IMR-90 (cell line): ENCODE measurements around the gene FBXO22. TPM values are rescaled to one million over a fixed set of nuclear protein-coding genes. Genes with fewer than 3 reads are reported as not detected.

ENCODE experiments used
- ATAC-seq: fragments of 200-7000 bp; cut with Tn5 transposase; 2 replicates; pipeline ENCODE4 v1.9.1; 2020; ENCODE audit warnings: low read depth, mild to moderate bottlenecking, moderate library complexity
- BruUV-seq: library from RNA; stranded (reverse); fragments of 400-500 nt; replicated peaks from 2 replicates; lab custom pipeline; 2021; lab: Mats Ljungman, UMichigan
- CTCF ChIA-PET: fragments of 300-600 bp; formaldehyde crosslinking; extraction: SDS; loops from one replicate; lab custom pipeline; 2021; ENCODE audit warnings: antibody characterized with exemption; lab: Yijun Ruan, JAX
- POLR2A ChIA-PET: fragments of 300-600 bp; sonication (Branson Sonifier 250); formaldehyde crosslinking; loops from one replicate; lab custom pipeline; 2022; ENCODE audit warnings: antibody characterized with exemption; ENCODE audit not compliant: unreplicated experiment; lab: Charles Lee
- DNase-seq: peaks from one replicate; pipeline ENCODE4 v3.0.0; 2013
- H2AFZ ChIP-seq: replicated peaks from 2 replicates; pipeline ENCODE3; 2013; ENCODE audit warnings: low read length, mild to moderate bottlenecking; ENCODE audit not compliant: poor library complexity
- H2AK5ac ChIP-seq: 2 replicates; pipeline ENCODE4 v1.6.1; 2013; ENCODE audit warnings: low read depth, low read length, inconsistent platforms
- H2AK9ac ChIP-seq: replicated peaks from 2 replicates; pipeline ENCODE3; 2013; ENCODE audit warnings: mild to moderate bottlenecking, low read depth, low read length, moderate library complexity; ENCODE audit not compliant: poor library complexity
- H2BK120ac ChIP-seq: 2 replicates; pipeline ENCODE4 v1.6.1; 2013; ENCODE audit warnings: low read depth, low read length, inconsistent platforms
- H2BK15ac ChIP-seq: 3 replicates; pipeline ENCODE4 v1.6.1; 2013; ENCODE audit warnings: low read depth, low read length, inconsistent platforms
- H2BK20ac ChIP-seq: 2 replicates; pipeline ENCODE4 v1.6.1; 2013; ENCODE audit warnings: low read depth, mild to moderate bottlenecking, inconsistent platforms, low read length, moderate library complexity
- H2BK5ac ChIP-seq: 2 replicates; pipeline ENCODE4 v1.6.1; 2013; ENCODE audit warnings: mild to moderate bottlenecking, low read depth, low read length, inconsistent platforms; ENCODE audit not compliant: poor library complexity, severe bottlenecking
- H3K14ac ChIP-seq: replicated peaks from 2 replicates; pipeline ENCODE4 v1.6.1; 2013; ENCODE audit warnings: low read depth, low read length, inconsistent platforms
- H3K18ac ChIP-seq: 2 replicates; pipeline ENCODE4 v1.6.1; 2013; ENCODE audit warnings: low read depth, low read length, control low read depth
- H3K23ac ChIP-seq: 2 replicates; pipeline ENCODE4 v1.6.1; 2013; ENCODE audit warnings: low read depth, low read length, inconsistent platforms
- H3K27ac ChIP-seq: 2 replicates; pipeline ENCODE4 v1.5.1; 2013; ENCODE audit warnings: mild to moderate bottlenecking, control low read depth, low read length; ENCODE audit not compliant: insufficient read depth
- H3K27me3 ChIP-seq: 2 replicates; pipeline ENCODE4 v1.6.1; 2013; ENCODE audit warnings: low read length; ENCODE audit not compliant: control insufficient read depth, insufficient read depth
- H3K36me3 ChIP-seq: 2 replicates; pipeline ENCODE4 v1.6.1; 2013; ENCODE audit warnings: low read length, mixed read lengths; ENCODE audit not compliant: control insufficient read depth, insufficient read depth
- H3K4ac ChIP-seq: 2 replicates; pipeline ENCODE4 v1.6.1; 2013; ENCODE audit warnings: low read depth, low read length, inconsistent platforms
- H3K4me1 ChIP-seq: 2 replicates; pipeline ENCODE4 v1.6.1; 2013; ENCODE audit warnings: low read length, mixed read lengths; ENCODE audit not compliant: control insufficient read depth, insufficient read depth
- H3K4me2 ChIP-seq: 2 replicates; pipeline ENCODE4 v1.6.1; 2013; ENCODE audit warnings: low read depth, mild to moderate bottlenecking, control low read depth, low read length, moderate library complexity
- H3K4me3 ChIP-seq: 2 replicates; pipeline ENCODE4 v1.5.1; 2013; ENCODE audit warnings: low read depth, mild to moderate bottlenecking, control low read depth, low read length, moderate library complexity; ENCODE audit not compliant: insufficient read depth
- H3K56ac ChIP-seq: 2 replicates; pipeline ENCODE4 v1.6.1; 2013; ENCODE audit warnings: low read length, inconsistent platforms; ENCODE audit not compliant: insufficient read depth; ENCODE audit errors: extremely low read depth
- H3K79me1 ChIP-seq, 2 experiments: 2 replicates each; pipeline ENCODE4 v1.6.1; 2013; ENCODE audit warnings: low read length in 2 of 2, inconsistent platforms in 1 of 2, low read depth in 1 of 2
- H3K9ac ChIP-seq: 2 replicates; pipeline ENCODE4 v1.6.1; 2013; ENCODE audit warnings: low read depth, low read length, control low read depth
- H3K9me1 ChIP-seq: 2 replicates; pipeline ENCODE4 v1.6.1; 2013; ENCODE audit warnings: low read length, inconsistent platforms; ENCODE audit not compliant: insufficient read depth
- H3K9me3 ChIP-seq: 2 replicates; pipeline ENCODE4 v1.6.1; 2013; ENCODE audit warnings: low read length; ENCODE audit not compliant: control insufficient read depth, insufficient read depth
- H4K20me1 ChIP-seq: 2 replicates; pipeline ENCODE4 v1.6.1; 2013; ENCODE audit warnings: low read length, inconsistent platforms; ENCODE audit not compliant: insufficient read depth
- H4K5ac ChIP-seq: 2 replicates; pipeline ENCODE4 v1.6.1; 2013; ENCODE audit warnings: mild to moderate bottlenecking, low read depth, low read length, control low read depth
- H4K8ac ChIP-seq, 2 experiments: 2 replicates each; pipeline ENCODE4 v1.6.1; 2013; ENCODE audit warnings: low read depth in 2 of 2, low read length in 2 of 2, control low read depth in 1 of 2, inconsistent platforms in 1 of 2
- H4K91ac ChIP-seq: 2 replicates; pipeline ENCODE4 v1.6.1; 2013; ENCODE audit warnings: low read depth, low read length, inconsistent platforms; ENCODE audit not compliant: insufficient read depth
- BHLHE40 ChIP-seq: fragments of 150-350 bp; IDR thresholded peaks from 2 replicates; pipeline ENCODE4 v1.6.1; 2016; ENCODE audit warnings: mild to moderate bottlenecking, low read depth, low read length
- FOS ChIP-seq: fragments of 150-350 bp; IDR thresholded peaks from 2 replicates; pipeline ENCODE4 v1.6.1; 2016; ENCODE audit warnings: low read depth, low read length
- MAZ ChIP-seq: IDR thresholded peaks from 2 replicates; pipeline ENCODE4 v1.6.1; 2012; ENCODE audit warnings: low read depth, mild to moderate bottlenecking, low read length, improper control_type of control experiment, moderate library complexity, borderline replicate concordance
- NFE2L2 ChIP-seq: fragments of 150-350 bp; IDR thresholded peaks from 2 replicates; pipeline ENCODE4 v1.6.1; 2016; ENCODE audit warnings: low read depth, mild to moderate bottlenecking, low read length
- POLR2A ChIP-seq: IDR thresholded peaks from 2 replicates; pipeline ENCODE4 v1.6.1; 2012; ENCODE audit warnings: mild to moderate bottlenecking, low read depth, low read length
- RAD21 ChIP-seq: IDR thresholded peaks from 2 replicates; pipeline ENCODE4 v1.6.1; 2012; ENCODE audit warnings: low read length, improper control_type of control experiment
- RCOR1 ChIP-seq: IDR thresholded peaks from 2 replicates; pipeline ENCODE4 v1.6.1; 2012; ENCODE audit warnings: mild to moderate bottlenecking, low read length, improper control_type of control experiment; ENCODE audit not compliant: insufficient replicate concordance
- SMC3 ChIP-seq: fragments of 150-350 bp; IDR thresholded peaks from 2 replicates; pipeline ENCODE4 v1.6.1; 2016; ENCODE audit warnings: low read depth, mild to moderate bottlenecking, antibody characterized with exemption, low read length, moderate library complexity
- USF2 ChIP-seq: fragments of 150-350 bp; IDR thresholded peaks from 2 replicates; pipeline ENCODE4 v1.6.1; 2017; ENCODE audit warnings: mild to moderate bottlenecking, antibody characterized with exemption, low read length, low read depth
- WGBS, 2 experiments: methylation state at CpG; one replicate each; pipeline versions ENCODE4 v1.1.5 to v1.1.7; 2013; ENCODE audit warnings: missing lambda C conversion rate in 2 of 2; ENCODE audit not compliant: insufficient read length in 1 of 2; ENCODE audit errors: extremely low coverage in 2 of 2; 5-methylcytosine and 5-hydroxymethylcytosine counted together
- dilution Hi-C: fragments of 300-500 bp; cut with HindIII; formaldehyde crosslinking; loops from one replicate; pipeline ENCODE4 v1.14.3; 2018; ENCODE audit warnings: low sequenced_read_pairs; ENCODE audit not compliant: unreplicated experiment
- in situ Hi-C: fragments of 300-500 bp; cut with MboI; formaldehyde crosslinking; loops from 3 replicates; pipeline ENCODE4 v1.14.3; 2019; ENCODE audit warnings: low sequenced_read_pairs, inconsistent platforms, mixed read lengths
- intact Hi-C: fragments of 100-400 bp; cut with micrococcal nuclease; formaldehyde crosslinking; loops from 2 replicates; pipeline ENCODE4 v1.10.0; 2022
- polyA plus RNA-seq, 3 experiments: library from polyadenylated mRNA; depleted of rRNA; stranded (reverse); fragments of >200 nt; gene quantifications; 2 replicates each; pipeline ENCODE4 v1.2.3, GENCODE V29; 2012; ENCODE audit warnings: low replicate concordance in 1 of 3
- total RNA-seq: library from RNA; depleted of rRNA; stranded (reverse); fragments of >200 nt; gene quantifications from 2 replicates; pipeline ENCODE4 v1.2.3, GENCODE V29; 2012
- TF ChIP-seq, protein P1 (sequence below): fragments of 150-350 bp; IDR thresholded peaks from 2 replicates; pipeline ENCODE4 v1.6.1; 2016; ENCODE audit warnings: low read depth, mild to moderate bottlenecking, low read length, moderate library complexity, borderline replicate concordance
- TF ChIP-seq, protein P2 (sequence below): conservative IDR thresholded peaks from 2 replicates; pipeline ENCODE4 v1.5.1; 2012; ENCODE audit warnings: mild to moderate bottlenecking, low read depth, low read length, improper control_type of control experiment

The FBXO22 gene
- total and polyA plus RNA-seq, 2 of the 4 experiments (the other 2 are of a cell fraction), result 22.4 to 45.2 TPM

- CTCF ChIA-PET, result interaction anchor here (0.6 to 1.2 kb wide), 11 partner anchors 9 to 257 kb away, joined by 3 to 5 read pairs (median 3); partner anchors contain the start of gene NRG4
- in situ Hi-C loops, result no loop called here
Measured at GRCh38 chr15:75928680-75929608, 25.3 kb downstream of the FBXO22 start.

More at GRCh38 chr15:75928680-75929608, 25.3 kb downstream of the FBXO22 start:
- no peak overlapping the region for H4K91ac ChIP-seq
- no CpG with 5 or more reads among the region's 9 CpGs for WGBS, 2 experiments
- peaks cover 11% of the 10 kb centered on the region for H3K36me3 ChIP-seq
- no peak overlapping the region for H3K4me2 ChIP-seq
- DNase-seq (peak; percentile 35), ATAC-seq (no peak)
- POLR2A ChIA-PET, result no interaction called here
- intact Hi-C loops (no loop called here), dilution Hi-C loops (no loop called here)
- H3K4me1 ChIP-seq, result no peaks in the 10 kb centered on the region
- no peak overlapping the region for H2BK15ac ChIP-seq
- H3K27ac ChIP-seq, result no peak overlapping the region
- H4K8ac ChIP-seq, result no peak overlapping the region
- H2BK5ac ChIP-seq, result no peak overlapping the region
- no peak overlapping the region for H2BK20ac ChIP-seq
- no peak overlapping the region for H3K18ac ChIP-seq
- H3K4ac ChIP-seq, result no peak overlapping the region
- H3K4me3 ChIP-seq, result no peak overlapping the region
- H3K56ac ChIP-seq, result no peak overlapping the region
- no TSS peak for BruUV-seq
- H2AFZ ChIP-seq, result no peak overlapping the region
- peaks cover 17% of the 10 kb centered on the region for H4K20me1 ChIP-seq
- no peak overlapping the region for H3K9ac ChIP-seq
- H3K23ac ChIP-seq, result no peak overlapping the region
- H2BK120ac ChIP-seq, result no peak overlapping the region
- no peak overlapping the region for H4K5ac ChIP-seq
- no peak overlapping the region for H3K14ac ChIP-seq
- H3K79me1 ChIP-seq, result peaks cover 25 to 60% of the 10 kb centered on the region in 2 experiments; a peak in 3 of 4 replicates
- H3K9me1 ChIP-seq, result peaks cover 8% of the 10 kb centered on the region
- no peak overlapping the region for H2AK5ac ChIP-seq
- H3K27me3 ChIP-seq, result no peaks in the 10 kb centered on the region
- no peaks in the 10 kb centered on the region for H3K9me3 ChIP-seq
- TF ChIP-seq NFE2L2 (no peak), POLR2A (no peak), RCOR1 (no peak), SMC3 (0 out of 2 replicates have a peak, but pooled peaks have one; percentile 11), USF2 (no peak), BHLHE40 (no peak), RAD21 (peak; percentile 45), FOS (no peak), MAZ (no peak)
- TF ChIP-seq, protein P1, sequence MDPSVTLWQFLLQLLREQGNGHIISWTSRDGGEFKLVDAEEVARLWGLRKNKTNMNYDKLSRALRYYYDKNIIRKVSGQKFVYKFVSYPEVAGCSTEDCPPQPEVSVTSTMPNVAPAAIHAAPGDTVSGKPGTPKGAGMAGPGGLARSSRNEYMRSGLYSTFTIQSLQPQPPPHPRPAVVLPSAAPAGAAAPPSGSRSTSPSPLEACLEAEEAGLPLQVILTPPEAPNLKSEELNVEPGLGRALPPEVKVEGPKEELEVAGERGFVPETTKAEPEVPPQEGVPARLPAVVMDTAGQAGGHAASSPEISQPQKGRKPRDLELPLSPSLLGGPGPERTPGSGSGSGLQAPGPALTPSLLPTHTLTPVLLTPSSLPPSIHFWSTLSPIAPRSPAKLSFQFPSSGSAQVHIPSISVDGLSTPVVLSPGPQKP, result no peak
- TF ChIP-seq, protein P2, sequence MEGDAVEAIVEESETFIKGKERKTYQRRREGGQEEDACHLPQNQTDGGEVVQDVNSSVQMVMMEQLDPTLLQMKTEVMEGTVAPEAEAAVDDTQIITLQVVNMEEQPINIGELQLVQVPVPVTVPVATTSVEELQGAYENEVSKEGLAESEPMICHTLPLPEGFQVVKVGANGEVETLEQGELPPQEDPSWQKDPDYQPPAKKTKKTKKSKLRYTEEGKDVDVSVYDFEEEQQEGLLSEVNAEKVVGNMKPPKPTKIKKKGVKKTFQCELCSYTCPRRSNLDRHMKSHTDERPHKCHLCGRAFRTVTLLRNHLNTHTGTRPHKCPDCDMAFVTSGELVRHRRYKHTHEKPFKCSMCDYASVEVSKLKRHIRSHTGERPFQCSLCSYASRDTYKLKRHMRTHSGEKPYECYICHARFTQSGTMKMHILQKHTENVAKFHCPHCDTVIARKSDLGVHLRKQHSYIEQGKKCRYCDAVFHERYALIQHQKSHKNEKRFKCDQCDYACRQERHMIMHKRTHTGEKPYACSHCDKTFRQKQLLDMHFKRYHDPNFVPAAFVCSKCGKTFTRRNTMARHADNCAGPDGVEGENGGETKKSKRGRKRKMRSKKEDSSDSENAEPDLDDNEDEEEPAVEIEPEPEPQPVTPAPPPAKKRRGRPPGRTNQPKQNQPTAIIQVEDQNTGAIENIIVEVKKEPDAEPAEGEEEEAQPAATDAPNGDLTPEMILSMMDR, result peak; percentile 49
- no peak overlapping the region for H2AK9ac ChIP-seq
